SK-N-SH treated with all-trans-retinoic acid at 6 μM for 48 hours (cell line): ENCODE data around the gene LRRC8E.

Experiments used
- ATAC-seq: fragments of 200-7000 bp; cut with Tn5 transposase; 3 replicates; pipeline ENCODE4 v1.9.1; 2020; ENCODE audit warnings: mild to moderate bottlenecking, moderate library complexity
- ARNTL ChIP-seq: fragments of 450-650 bp; formaldehyde crosslinking; IDR thresholded peaks from 2 replicates; pipeline ENCODE4 v1.5.0; 2020; ENCODE audit warnings: low read depth, mild to moderate bottlenecking, moderate library complexity, borderline replicate concordance
- BACH2 ChIP-seq: fragments of 250-450 bp; sonication (Bioruptor Pico); IDR thresholded peaks from 2 replicates; pipeline ENCODE4 v1.9.0; 2021; ENCODE audit warnings: mild to moderate bottlenecking, borderline replicate concordance
- CSDC2 ChIP-seq: fragments of 250-450 bp; sonication (Bioruptor Pico); IDR thresholded peaks from 2 replicates; pipeline ENCODE4 v1.5.0; 2020; ENCODE audit warnings: mild to moderate bottlenecking, moderate library complexity
- ESRRG ChIP-seq: fragments of 250-450 bp; sonication (Bioruptor Pico); IDR thresholded peaks from 2 replicates; pipeline ENCODE4 v1.6.1; 2021; ENCODE audit warnings: mild to moderate bottlenecking
- GLIS3 ChIP-seq: fragments of 250-450 bp; sonication (Bioruptor Pico); IDR thresholded peaks from 2 replicates; pipeline ENCODE4 v1.5.0; 2020; ENCODE audit warnings: mild to moderate bottlenecking, moderate library complexity
- ISL1 ChIP-seq: fragments of 250-450 bp; sonication (Bioruptor Pico); IDR thresholded peaks from 2 replicates; pipeline ENCODE4 v2.1.2; 2022; ENCODE audit warnings: mild to moderate bottlenecking, moderate library complexity
- OSR1 ChIP-seq: fragments of 250-450 bp; sonication (Bioruptor Pico); IDR thresholded peaks from 2 replicates; pipeline ENCODE4 v1.8.0; 2022; ENCODE audit warnings: moderate library complexity, mild to moderate bottlenecking, inconsistent platforms
- PPARA ChIP-seq: fragments of 250-450 bp; sonication (Bioruptor Pico); IDR thresholded peaks from 2 replicates; pipeline ENCODE4 v1.5.0; 2020; ENCODE audit warnings: mild to moderate bottlenecking, borderline replicate concordance
- RARB ChIP-seq: fragments of 250-450 bp; sonication (Bioruptor Pico); IDR thresholded peaks from 2 replicates; pipeline ENCODE4 v1.8.0; 2021; ENCODE audit warnings: mild to moderate bottlenecking, moderate library complexity
- SNAI2 ChIP-seq: fragments of 250-450 bp; sonication (Bioruptor Pico); IDR thresholded peaks from 2 replicates; pipeline ENCODE4 v1.5.0; 2020; ENCODE audit warnings: mild to moderate bottlenecking, moderate library complexity
- TCF4 ChIP-seq: fragments of 250-450 bp; sonication (Bioruptor Pico); IDR thresholded peaks from 2 replicates; pipeline ENCODE4 v1.8.0; 2021; ENCODE audit warnings: mild to moderate bottlenecking, moderate library complexity, borderline replicate concordance
- TOX ChIP-seq: fragments of 250-450 bp; sonication (Bioruptor Pico); IDR thresholded peaks from 2 replicates; pipeline ENCODE4 v1.8.0; 2021; ENCODE audit warnings: mild to moderate bottlenecking, moderate library complexity, borderline replicate concordance
- TSHZ2 ChIP-seq: fragments of 250-450 bp; sonication (Bioruptor Pico); IDR thresholded peaks from 2 replicates; pipeline ENCODE4 v1.5.0; 2020; ENCODE audit warnings: mild to moderate bottlenecking, moderate library complexity
- ZC3H10 ChIP-seq: fragments of 250-450 bp; sonication (Bioruptor Pico); IDR thresholded peaks from 2 replicates; pipeline ENCODE4 v1.5.1; 2021; ENCODE audit warnings: mild to moderate bottlenecking, moderate library complexity
- ZFP3 ChIP-seq: fragments of 250-450 bp; sonication (Bioruptor Pico); IDR thresholded peaks from 2 replicates; pipeline ENCODE4 v1.5.0; 2020; ENCODE audit warnings: mild to moderate bottlenecking, moderate library complexity
- ZNF565 ChIP-seq: fragments of 450-650 bp; formaldehyde crosslinking; conservative IDR thresholded peaks from 2 replicates; pipeline ENCODE4 v1.5.0; 2020; ENCODE audit warnings: low read depth, mild to moderate bottlenecking, moderate library complexity
- ZNF70 ChIP-seq: fragments of 450-650 bp; formaldehyde crosslinking; IDR thresholded peaks from 2 replicates; pipeline ENCODE4 v1.5.0; 2020; ENCODE audit warnings: mild to moderate bottlenecking, moderate library complexity
- ZNF8 ChIP-seq: fragments of 450-650 bp; formaldehyde crosslinking; IDR thresholded peaks from 2 replicates; pipeline ENCODE4 v1.5.0; 2020; ENCODE audit warnings: mild to moderate bottlenecking, moderate library complexity
- TF ChIP-seq, protein P1 (sequence below): fragments of 250-450 bp; sonication (Bioruptor Pico); IDR thresholded peaks from 2 replicates; pipeline ENCODE4 v1.5.1; 2021; ENCODE audit warnings: mild to moderate bottlenecking, moderate library complexity
- TF ChIP-seq, protein P2 (sequence below): fragments of 250-450 bp; sonication (Bioruptor Pico); IDR thresholded peaks from 2 replicates; pipeline ENCODE4 v1.8.0; 2021; ENCODE audit warnings: low read depth, mild to moderate bottlenecking, moderate library complexity, borderline replicate concordance
- TF ChIP-seq, protein P3 (sequence below): fragments of 250-450 bp; sonication (Bioruptor Pico); IDR thresholded peaks from 2 replicates; pipeline ENCODE4 v1.8.0; 2020; ENCODE audit warnings: mild to moderate bottlenecking, moderate library complexity, borderline replicate concordance

The LRRC8E gene

DNA sequence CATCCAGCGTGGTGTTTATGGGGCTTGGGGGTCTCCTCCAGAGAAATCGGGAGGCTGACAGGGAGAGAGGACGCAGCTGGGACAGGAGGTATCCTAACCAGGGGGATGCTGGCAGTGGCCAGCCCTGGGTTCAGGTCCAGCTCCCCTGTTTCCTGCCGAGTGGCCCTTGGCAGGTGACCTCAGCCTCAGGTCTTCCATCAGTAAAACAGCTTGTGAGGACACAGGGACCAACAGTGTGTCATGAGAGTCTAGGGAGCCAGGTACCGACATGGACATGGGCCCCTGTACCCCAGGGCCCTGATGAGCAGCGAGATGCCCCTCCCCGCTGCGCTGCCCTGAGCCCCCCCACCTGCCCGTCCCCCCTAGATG, 38.7 kb upstream of the LRRC8E start (continued):
- TF ChIP-seq TOX (CRISPR knock-in tag) (no peak), CSDC2 (CRISPR knock-in tag) (no peak), RARB (CRISPR knock-in tag) (no peak), OSR1 (CRISPR knock-in tag) (no peak), ZC3H10 (CRISPR knock-in tag) (no peak), PPARA (no peak), SNAI2 (CRISPR knock-in tag) (no peak), ZNF70 (CRISPR knock-in tag) (no peak)

GRCh38 chr19:7850000-7850813, 38.1 kb upstream of the LRRC8E start:
- TF ChIP-seq ZNF70 (CRISPR knock-in tag) (no peak), ZFP3 (no peak), CSDC2 (CRISPR knock-in tag) (no peak), SNAI2 (CRISPR knock-in tag) (no peak), TCF4 (no peak), ESRRG (CRISPR knock-in tag) (no peak), RARB (CRISPR knock-in tag) (no peak), BACH2 (no peak), ARNTL (CRISPR knock-in tag) (no peak)
- ATAC-seq: no peak

- no peak for TF ChIP-seq TSHZ2 (CRISPR knock-in tag)
- TF ChIP-seq ZC3H10 (CRISPR knock-in tag): no peak
- no peak for TF ChIP-seq PPARA
- TF ChIP-seq SNAI2 (CRISPR knock-in tag): no peak
- TF ChIP-seq, protein P1, sequence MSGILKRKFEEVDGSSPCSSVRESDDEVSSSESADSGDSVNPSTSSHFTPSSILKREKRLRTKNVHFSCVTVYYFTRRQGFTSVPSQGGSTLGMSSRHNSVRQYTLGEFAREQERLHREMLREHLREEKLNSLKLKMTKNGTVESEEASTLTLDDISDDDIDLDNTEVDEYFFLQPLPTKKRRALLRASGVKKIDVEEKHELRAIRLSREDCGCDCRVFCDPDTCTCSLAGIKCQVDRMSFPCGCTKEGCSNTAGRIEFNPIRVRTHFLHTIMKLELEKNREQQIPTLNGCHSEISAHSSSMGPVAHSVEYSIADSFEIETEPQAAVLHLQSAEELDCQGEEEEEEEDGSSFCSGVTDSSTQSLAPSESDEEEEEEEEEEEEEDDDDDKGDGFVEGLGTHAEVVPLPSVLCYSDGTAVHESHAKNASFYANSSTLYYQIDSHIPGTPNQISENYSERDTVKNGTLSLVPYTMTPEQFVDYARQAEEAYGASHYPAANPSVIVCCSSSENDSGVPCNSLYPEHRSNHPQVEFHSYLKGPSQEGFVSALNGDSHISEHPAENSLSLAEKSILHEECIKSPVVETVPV (CRISPR knock-in tag): no peak
- TF ChIP-seq RARB (CRISPR knock-in tag): no peak
- TF ChIP-seq, protein P2, sequence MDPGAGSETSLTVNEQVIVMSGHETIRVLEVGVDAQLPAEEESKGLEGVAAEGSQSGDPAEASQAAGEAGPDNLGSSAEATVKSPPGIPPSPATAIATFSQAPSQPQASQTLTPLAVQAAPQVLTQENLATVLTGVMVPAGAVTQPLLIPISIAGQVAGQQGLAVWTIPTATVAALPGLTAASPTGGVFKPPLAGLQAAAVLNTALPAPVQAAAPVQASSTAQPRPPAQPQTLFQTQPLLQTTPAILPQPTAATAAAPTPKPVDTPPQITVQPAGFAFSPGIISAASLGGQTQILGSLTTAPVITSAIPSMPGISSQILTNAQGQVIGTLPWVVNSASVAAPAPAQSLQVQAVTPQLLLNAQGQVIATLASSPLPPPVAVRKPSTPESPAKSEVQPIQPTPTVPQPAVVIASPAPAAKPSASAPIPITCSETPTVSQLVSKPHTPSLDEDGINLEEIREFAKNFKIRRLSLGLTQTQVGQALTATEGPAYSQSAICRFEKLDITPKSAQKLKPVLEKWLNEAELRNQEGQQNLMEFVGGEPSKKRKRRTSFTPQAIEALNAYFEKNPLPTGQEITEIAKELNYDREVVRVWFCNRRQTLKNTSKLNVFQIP (CRISPR knock-in tag): no peak
- TF ChIP-seq, protein P3, sequence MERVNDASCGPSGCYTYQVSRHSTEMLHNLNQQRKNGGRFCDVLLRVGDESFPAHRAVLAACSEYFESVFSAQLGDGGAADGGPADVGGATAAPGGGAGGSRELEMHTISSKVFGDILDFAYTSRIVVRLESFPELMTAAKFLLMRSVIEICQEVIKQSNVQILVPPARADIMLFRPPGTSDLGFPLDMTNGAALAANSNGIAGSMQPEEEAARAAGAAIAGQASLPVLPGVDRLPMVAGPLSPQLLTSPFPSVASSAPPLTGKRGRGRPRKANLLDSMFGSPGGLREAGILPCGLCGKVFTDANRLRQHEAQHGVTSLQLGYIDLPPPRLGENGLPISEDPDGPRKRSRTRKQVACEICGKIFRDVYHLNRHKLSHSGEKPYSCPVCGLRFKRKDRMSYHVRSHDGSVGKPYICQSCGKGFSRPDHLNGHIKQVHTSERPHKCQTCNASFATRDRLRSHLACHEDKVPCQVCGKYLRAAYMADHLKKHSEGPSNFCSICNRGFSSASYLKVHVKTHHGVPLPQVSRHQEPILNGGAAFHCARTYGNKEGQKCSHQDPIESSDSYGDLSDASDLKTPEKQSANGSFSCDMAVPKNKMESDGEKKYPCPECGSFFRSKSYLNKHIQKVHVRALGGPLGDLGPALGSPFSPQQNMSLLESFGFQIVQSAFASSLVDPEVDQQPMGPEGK: no peak
- TF ChIP-seq BACH2: no peak
- TF ChIP-seq ZNF8 (CRISPR knock-in tag): no peak
- no peak for TF ChIP-seq ISL1 (CRISPR knock-in tag)
- no peak for TF ChIP-seq GLIS3 (CRISPR knock-in tag)
- TF ChIP-seq CSDC2 (CRISPR knock-in tag): no peak
- no peak for TF ChIP-seq ZFP3
- TF ChIP-seq ZNF565 (CRISPR knock-in tag): no peak
- TF ChIP-seq ESRRG (CRISPR knock-in tag): no peak
- no peak for ATAC-seq
Observed at GRCh38 chr19:7850945-7851622, 37.2 kb upstream of the LRRC8E start.
